ENCODE results near the gene CYREN.
"Not testable (repeated sequence)": the region's sequence is repeated elsewhere in the genome, so short reads cannot be mapped to it uniquely, and the experiment has no call there.

DNA sequence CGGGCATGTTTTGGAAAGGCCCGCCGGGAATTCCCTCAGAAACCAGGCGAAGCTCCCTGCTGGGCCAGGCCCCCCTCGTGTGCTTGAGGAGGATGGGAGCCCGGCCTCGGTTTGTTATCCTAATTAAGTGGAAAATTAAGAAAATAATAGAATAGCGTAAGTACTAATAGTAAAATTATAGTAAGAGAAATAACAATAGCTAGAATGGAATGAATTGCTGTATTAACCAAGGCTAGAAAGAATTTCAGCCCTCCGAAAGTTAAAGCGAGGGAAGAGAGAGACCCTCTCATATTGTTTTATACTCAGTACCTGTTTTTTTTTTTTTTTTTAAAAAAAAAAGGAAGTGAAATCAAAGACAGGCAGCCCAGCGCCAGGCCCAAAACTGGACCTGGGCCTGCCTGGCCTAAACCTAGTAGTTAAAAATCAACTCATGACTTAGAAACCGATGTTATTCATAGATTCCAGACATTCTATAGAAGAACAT lies 533 bp upstream of the CYREN start:
- TF ChIP-seq CTCF (conservative IDR thresholded peaks at IDR 0.05; ENCODE audit: low read length); EZH2phosphoT487 (IDR thresholded peaks at IDR 0.05; ENCODE audit: borderline replicate concordance, low read depth, low read length): not testable (repeated sequence)
